ENCODE measurements around the gene MCEMP1. TPM values are rescaled to one million over a fixed set of nuclear protein-coding genes. Genes with fewer than 3 reads are reported as not detected.

MCEMP1 gene
- not detected in 2 replicates for total RNA-seq

GRCh38 chr19:7676854-7677253 is at the start of gene MCEMP1:
TSS of gene MCEMP1 (plus strand) at chr19:7677090. CDS start at chr19:7677121, 31 bp downstream.

DNA sequence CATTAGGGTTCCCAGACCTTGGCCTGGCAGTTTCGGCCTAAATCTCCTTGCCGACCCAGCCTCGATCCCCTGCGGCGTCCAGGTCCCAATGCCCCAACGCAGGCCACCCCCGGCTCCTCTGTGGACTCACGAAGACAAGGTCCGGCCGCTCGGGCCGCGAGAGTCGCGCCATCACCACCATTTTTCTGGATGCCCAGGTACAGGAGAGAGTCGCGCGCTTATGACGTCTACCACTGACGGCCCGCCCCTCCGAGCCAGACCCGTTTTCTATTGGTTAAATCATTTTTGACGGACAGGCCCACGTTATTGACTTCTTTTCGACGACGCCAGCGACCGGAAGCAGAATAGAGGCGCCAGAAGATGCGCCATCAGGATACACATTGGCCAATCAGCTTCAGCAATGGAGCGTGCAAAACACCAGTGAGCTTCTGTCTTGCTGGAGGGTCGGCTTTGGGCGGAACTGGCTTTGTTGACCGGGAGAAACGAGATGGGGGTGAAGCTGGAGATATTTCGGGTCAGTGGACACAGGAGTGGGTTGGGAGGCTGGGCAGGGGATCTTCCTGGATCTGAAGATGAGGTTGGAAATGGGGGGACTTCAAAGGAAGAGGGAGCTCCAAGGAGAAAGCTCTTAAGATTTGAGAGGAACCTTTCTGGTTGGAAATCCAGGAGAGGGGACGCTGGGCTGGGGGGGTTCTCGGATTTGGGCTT is 47.4 kb upstream of the MCEMP1 start, which contains the start of the genes PET100 and XAB2:
TSS of gene PET100 (plus strand) at position 447 of the 708 bp plus-strand sequence. CDS start at position 488, 41 bp downstream.
TSS of gene XAB2 (minus strand) at position 199 of the 708 bp plus-strand sequence. CDS start at position 181, 18 bp downstream.

GRCh38 chr19:7633698-7634097 is 43.2 kb upstream of the MCEMP1 start, which contains the start of gene PCP2:
TSS of gene PCP2 (minus strand) at chr19:7633719. CDS start at chr19:7633457, 262 bp downstream.

DNA sequence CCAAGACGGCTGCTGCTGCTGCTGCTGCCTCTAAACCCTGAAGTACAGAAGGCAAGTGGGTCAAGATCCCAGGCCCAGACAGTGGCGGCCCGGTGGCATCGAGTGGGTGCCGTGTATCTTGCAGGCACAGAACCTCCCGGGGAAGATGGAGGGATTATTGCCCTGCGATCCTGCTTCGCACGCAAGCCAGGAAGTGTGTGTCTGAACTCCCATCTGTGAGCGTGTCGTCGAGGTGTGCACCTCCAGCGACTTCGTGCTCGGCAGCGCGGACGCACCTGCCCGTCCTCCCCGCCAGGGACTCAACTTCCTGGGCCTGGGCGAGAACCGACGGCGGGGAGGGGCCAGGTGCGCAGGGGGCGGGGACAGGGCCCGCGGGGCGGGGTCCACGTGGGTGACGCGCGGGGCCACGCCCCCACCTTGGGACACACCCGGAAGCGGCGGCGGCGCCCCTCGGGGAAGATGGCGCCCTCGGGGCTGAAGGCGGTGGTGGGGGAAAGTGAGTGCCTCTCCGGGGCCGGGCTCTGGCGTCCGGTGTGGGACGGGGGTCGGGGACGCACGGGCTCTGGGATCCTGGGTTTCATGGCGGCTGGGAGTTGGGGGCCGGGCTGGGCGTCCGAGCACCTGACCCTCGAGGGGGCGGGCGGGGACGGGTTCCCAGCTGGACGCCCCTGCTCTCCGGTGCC is 40.1 kb upstream of the MCEMP1 start, which contains the start of gene STXBP2:
TSS of gene STXBP2 (plus strand) at position 420 of the 683 bp plus-strand sequence. CDS start at position 460, 40 bp downstream.

DNA sequence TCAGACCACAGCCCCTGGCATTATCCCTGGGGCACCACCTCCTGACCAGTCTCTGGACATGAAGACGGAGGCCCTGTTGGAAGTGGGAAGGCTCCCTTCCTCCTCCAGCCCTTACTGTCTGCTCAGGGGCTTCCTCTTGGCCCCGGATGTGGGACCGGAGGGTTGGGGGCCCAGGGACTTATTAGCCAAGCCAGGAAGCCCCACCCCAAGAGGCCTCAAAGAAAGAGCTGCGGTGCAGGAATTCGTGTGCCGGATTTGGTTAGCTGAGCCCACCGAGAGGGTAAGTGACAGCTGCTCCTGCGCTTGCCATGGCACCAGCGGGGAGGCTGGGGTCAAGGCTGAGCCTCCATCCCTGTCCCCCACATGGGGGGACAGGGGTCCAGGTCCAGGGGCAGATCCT is 8.0 kb upstream of the MCEMP1 start, which contains the start of gene RETN:
TSS of gene RETN (plus strand) at position 208 of the 400 bp plus-strand sequence. CDS start 278 bp downstream, outside the sequence.

GRCh38 chr19:7680606-7681339 is 3.9 kb downstream of the MCEMP1 start, which contains the start of gene TRAPPC5:
TSS of gene TRAPPC5 (plus strand) at chr19:7680833. CDS start at chr19:7682254, 1,421 bp downstream.

DNA sequence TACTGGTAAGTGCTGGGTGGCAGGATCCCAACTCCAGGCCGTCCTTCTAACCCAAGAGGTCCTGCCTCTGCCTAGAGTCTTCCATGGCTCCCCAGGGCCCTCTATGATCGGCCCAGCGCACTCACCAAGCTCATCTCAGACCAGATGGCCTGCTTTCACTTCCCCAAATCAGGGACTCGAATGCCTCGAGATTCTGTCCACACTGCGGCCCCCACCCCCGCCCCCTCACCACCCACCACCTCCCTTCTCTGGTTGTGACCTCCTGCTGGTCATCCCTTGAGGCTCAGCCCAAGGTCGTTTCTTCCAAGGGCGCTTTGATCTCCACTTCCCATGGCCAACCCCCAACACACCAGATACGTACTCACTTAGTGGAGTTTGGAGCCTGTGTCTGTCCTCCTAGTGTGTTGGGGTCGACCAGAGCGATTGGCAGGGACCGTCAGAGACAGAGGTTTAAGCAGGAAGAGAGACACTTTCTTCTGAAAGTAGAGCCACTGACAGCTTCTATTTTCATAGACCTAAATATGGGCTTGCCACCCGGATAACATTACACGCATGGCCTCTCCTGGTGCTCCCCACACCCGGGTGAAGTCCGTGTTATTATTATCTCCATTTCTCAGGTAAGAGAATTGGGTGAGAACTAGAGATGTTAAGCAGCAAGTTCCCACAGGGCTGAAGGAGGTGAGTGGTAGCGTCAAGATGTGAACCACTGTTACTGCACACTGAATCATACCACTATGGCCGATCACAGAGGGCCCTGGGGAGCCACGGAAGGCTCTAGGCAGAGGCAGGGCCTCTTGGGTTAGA is 25.0 kb downstream of the MCEMP1 start, which contains the start of gene FCER2:
TSS of gene FCER2 (minus strand) at position 478 of the 804 bp plus-strand sequence. CDS start 2,371 bp downstream, outside the sequence.

Other genes starting within 250 kb of the MCEMP1 start
- gene PEX11G, start 188.1 kb upstream of the MCEMP1 start, total RNA-seq: 3.9 and 4.5 TPM in 2 replicates
- 26.9 and 30.2 TPM in 2 replicates for gene ZNF358, start 161.0 kb upstream of the MCEMP1 start, total RNA-seq
- gene MCOLN1, start 154.5 kb upstream of the MCEMP1 start, total RNA-seq: 2.7 and 3.2 TPM in 2 replicates
- 74.9 and 77.3 TPM in 2 replicates for gene PNPLA6, start 141.4 kb upstream of the MCEMP1 start, total RNA-seq
- gene CAMSAP3, start 81.2 kb upstream of the MCEMP1 start, total RNA-seq: 11.0 and 12.6 TPM in 2 replicates
- 34.7 and 37.8 TPM in 2 replicates for gene XAB2, start 47.5 kb upstream of the MCEMP1 start, total RNA-seq
- gene PET100, start 47.3 kb upstream of the MCEMP1 start, total RNA-seq: 25.8 and 36.3 TPM in 2 replicates
- gene PCP2, start 43.4 kb upstream of the MCEMP1 start, total RNA-seq: not detected in 2 replicates
- gene STXBP2, start 40.0 kb upstream of the MCEMP1 start, total RNA-seq: 38.1 and 50.0 TPM in 2 replicates
- not detected in 2 replicates for gene RETN, start 8.0 kb upstream of the MCEMP1 start, total RNA-seq
- gene TRAPPC5, start 3.7 kb downstream of the MCEMP1 start, total RNA-seq: 115 and 131 TPM in 2 replicates
- gene FCER2, start 25.0 kb downstream of the MCEMP1 start, total RNA-seq: not detected in 2 replicates
- not detected in 2 replicates for gene CLEC4G, start 55.0 kb downstream of the MCEMP1 start, total RNA-seq
- gene CD209, start 70.4 kb downstream of the MCEMP1 start, total RNA-seq: not detected in 2 replicates
- gene CLEC4M, start 86.2 kb downstream of the MCEMP1 start, total RNA-seq: not detected in 2 replicates
- 14.8 and 16.4 TPM in 2 replicates for gene EVI5L, start 153.1 kb downstream of the MCEMP1 start, total RNA-seq
- 0.07 TPM in 1 of 2 replicates, not detected in the other for gene PRR36, start 197.3 kb downstream of the MCEMP1 start, total RNA-seq
- 7.6 and 9.0 TPM in 2 replicates for gene LRRC8E, start 211.4 kb downstream of the MCEMP1 start, total RNA-seq
- gene MAP2K7, start 226.8 kb downstream of the MCEMP1 start, total RNA-seq: 5.6 and 12.6 TPM in 2 replicates
- 2.6 and 10.2 TPM in 2 replicates for gene TGFBR3L, start 237.7 kb downstream of the MCEMP1 start, total RNA-seq
- 21.6 and 22.9 TPM in 2 replicates for gene SNAPC2, start 243.2 kb downstream of the MCEMP1 start, total RNA-seq
- gene CTXN1, start 249.0 kb downstream of the MCEMP1 start, total RNA-seq: 6.7 and 7.8 TPM in 2 replicates

Data from airway epithelial cell (primary cell).